ENCODE measurements around the gene ZNF865. TPM values are rescaled to one million over a fixed set of nuclear protein-coding genes. Genes with fewer than 3 reads are reported as not detected.

The ZNF865 gene
- total RNA-seq, 4 donors from 2014 or later, result 8.6 to 18.9 (median 14.3) TPM

DNA sequence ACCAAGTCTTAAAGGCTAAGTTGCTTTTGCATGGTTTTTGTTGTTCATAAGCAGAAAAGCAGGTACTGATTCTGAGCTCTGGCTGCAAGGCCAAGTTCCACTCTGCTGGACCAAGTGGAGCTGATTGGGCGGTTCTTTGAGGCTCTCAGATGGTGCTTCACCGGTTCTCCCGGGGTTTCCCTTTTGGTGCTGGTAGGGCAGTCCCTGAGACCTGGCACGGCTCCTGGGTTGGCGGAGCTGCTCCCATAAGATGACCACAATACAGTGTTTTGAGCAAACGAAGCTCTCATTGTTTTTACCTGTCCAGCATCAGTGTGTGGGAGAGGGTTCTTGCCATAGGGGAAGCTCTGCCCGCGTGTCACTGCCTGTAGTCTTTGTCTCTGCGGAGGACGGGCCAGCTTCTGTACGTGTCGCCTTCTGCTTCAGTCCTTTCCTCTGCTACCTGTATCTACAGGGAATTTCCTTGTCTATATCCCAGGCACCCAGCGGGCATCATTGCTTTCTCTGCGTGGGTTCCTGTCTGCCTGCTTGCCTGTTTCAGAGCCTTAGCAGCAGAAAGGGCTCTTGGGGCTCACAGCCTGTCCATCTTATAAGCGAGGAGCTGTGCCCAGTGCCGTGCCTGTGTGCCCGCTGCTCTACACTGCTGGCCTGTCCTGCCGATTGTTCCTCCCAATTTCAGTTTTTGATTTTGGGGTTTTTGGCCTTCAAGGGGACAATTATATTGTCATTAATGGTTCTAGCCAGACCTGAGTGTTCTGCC, 51.7 kb downstream of the ZNF865 start:
- Histone ChIP-seq H3K4me1 (peaks cover 8 to 48% (median 38%) of the 10 kb centered on the region in 4 donors), H3K27ac (no peak overlapping the region), H3K36me3 (peaks cover 0 to 37% (median 0%) of the 10 kb centered on the region in 3 donors), H3K4me3 (peak overlapping the region in 3 of 4 donors; percentile 66 to 99 (median 91)), H3K27me3 (no peaks in the 10 kb centered on the region), H3K9me3 (no peaks in the 10 kb centered on the region)
- TF ChIP-seq, protein P1, sequence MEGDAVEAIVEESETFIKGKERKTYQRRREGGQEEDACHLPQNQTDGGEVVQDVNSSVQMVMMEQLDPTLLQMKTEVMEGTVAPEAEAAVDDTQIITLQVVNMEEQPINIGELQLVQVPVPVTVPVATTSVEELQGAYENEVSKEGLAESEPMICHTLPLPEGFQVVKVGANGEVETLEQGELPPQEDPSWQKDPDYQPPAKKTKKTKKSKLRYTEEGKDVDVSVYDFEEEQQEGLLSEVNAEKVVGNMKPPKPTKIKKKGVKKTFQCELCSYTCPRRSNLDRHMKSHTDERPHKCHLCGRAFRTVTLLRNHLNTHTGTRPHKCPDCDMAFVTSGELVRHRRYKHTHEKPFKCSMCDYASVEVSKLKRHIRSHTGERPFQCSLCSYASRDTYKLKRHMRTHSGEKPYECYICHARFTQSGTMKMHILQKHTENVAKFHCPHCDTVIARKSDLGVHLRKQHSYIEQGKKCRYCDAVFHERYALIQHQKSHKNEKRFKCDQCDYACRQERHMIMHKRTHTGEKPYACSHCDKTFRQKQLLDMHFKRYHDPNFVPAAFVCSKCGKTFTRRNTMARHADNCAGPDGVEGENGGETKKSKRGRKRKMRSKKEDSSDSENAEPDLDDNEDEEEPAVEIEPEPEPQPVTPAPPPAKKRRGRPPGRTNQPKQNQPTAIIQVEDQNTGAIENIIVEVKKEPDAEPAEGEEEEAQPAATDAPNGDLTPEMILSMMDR (IDR thresholded peaks at IDR 0.05), result no peak
- no peak for TF ChIP-seq POLR2A (IDR thresholded peaks at IDR 0.05)
- DNase-seq, result no peak

DNA sequence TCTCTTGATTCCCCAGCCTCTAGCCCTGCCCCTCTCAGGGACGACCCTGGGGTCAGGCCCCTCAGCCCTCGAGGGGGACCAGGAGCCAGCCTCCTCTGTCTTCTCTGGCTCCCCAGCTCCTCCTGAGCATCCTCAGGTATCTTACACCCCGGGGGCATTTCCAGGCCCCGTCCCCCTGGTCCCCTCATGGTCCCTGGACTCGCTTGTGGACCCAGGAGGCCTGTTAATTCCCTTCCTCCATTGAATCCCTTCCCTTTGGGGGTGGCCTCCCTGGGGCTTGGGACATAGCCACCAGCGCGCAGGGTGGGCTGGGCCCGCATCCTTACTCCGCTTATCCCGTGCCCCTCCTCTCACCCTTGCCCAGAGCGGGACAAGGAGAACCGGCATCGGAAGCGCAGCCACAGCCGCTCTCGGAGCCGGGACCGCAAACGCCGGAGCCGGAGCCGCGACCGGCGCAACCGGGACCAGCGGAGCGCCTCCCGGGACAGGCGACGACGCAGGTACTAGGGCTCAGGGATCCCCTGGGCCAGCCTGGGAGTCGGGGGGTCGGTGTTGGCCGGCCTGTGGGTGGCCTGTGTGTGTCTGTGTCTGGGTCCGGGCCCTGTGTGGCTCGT, 53.5 kb downstream of the ZNF865 start:
- H3K4me3 ChIP-seq, result no peak overlapping the region

DNA sequence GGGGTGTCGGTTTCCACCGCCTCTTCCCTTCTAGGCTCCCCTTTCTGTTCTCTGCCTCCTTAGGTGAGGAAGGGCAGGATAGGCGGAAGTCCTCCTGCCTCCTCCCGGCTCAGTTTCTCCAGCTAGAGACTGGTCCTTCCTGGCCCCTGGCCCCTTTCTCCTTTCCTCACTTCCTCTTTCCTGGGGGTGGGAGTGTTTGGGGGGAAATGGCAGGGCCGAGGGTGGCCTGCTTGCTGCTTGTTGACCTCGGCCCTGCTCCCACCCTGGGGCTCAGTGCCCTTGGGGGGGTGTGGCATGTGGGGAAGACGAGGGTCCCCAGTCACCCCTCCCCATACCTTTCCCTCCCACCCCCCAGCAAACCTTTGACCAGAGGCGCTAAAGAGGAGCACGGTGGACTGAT, 54.4 kb downstream of the ZNF865 start:
- peaks cover 8 to 43% (median 34%) of the 10 kb centered on the region in 4 donors for H3K4me1 ChIP-seq
- TF ChIP-seq, protein P1 (IDR thresholded peaks at IDR 0.05), result no peak
- no peak for TF ChIP-seq POLR2A (IDR thresholded peaks at IDR 0.05)
- no peaks in the 10 kb centered on the region for H3K9me3 ChIP-seq
- H3K36me3 ChIP-seq, result peaks cover 0 to 63% (median 4%) of the 10 kb centered on the region in 3 donors
- H3K27ac ChIP-seq, result no peak overlapping the region
- H3K4me3 ChIP-seq, result no peak overlapping the region
- H3K27me3 ChIP-seq, result no peaks in the 10 kb centered on the region
- DNase-seq, result no peak

More for the DNA sequence above, 53.5 kb downstream of the ZNF865 start:
- H3K27ac ChIP-seq, result no peak overlapping the region
- no peaks in the 10 kb centered on the region for H3K9me3 ChIP-seq
- no peaks in the 10 kb centered on the region for H3K27me3 ChIP-seq
- peaks cover 8 to 43% (median 34%) of the 10 kb centered on the region in 4 donors for H3K4me1 ChIP-seq
- H3K36me3 ChIP-seq, result peaks cover 0 to 54% (median 4%) of the 10 kb centered on the region in 3 donors
- no peak for DNase-seq
- TF ChIP-seq POLR2A (IDR thresholded peaks at IDR 0.05), result no peak
- TF ChIP-seq, protein P1 (IDR thresholded peaks at IDR 0.05), result no peak

DNA sequence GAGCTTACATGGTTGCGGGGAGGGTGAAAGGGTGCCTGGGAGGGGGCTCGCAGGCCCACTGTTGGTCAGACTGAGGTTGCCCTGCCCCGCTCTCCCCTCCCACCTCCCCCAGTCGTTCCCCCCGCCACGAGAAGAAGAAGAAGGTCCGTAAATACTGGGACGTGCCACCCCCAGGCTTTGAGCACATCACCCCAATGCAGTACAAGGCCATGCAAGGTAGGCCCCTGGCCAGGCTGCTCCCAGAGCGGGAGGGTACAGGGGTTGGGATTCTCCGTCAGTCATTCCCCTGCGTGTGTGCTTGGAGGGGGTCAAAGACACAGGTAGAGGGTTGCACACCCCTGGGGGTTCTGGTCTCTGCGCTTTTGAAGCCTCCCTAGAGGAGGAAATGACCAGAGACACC, 55.0 kb downstream of the ZNF865 start:
- no peak for DNase-seq
- peaks cover 8 to 43% (median 34%) of the 10 kb centered on the region in 4 donors for H3K4me1 ChIP-seq
- TF ChIP-seq, protein P1 (IDR thresholded peaks at IDR 0.05), result no peak
- no peak for TF ChIP-seq POLR2A (IDR thresholded peaks at IDR 0.05)
- no peak overlapping the region for H3K4me3 ChIP-seq
- H3K9me3 ChIP-seq, result no peaks in the 10 kb centered on the region
- no peaks in the 10 kb centered on the region for H3K27me3 ChIP-seq
- peaks cover 0 to 67% (median 4%) of the 10 kb centered on the region in 3 donors for H3K36me3 ChIP-seq
- H3K27ac ChIP-seq, result no peak overlapping the region

DNA sequence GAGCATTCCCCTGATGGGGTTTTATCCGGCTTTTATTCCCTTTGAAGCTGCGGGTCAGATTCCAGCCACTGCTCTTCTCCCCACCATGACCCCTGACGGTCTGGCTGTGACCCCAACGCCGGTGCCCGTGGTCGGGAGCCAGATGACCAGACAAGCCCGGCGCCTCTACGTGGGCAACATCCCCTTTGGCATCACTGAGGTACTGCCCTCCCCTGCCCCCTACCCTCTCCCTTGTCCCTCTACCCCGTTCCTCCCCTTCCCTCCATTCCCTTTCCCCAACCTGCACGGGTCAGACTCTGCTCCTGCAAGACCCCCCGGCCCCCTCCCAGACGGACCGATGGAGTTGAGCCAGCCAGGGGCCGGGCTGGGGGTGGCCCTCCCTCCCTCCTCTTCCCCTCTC, 55.5 kb downstream of the ZNF865 start:
- no peak for DNase-seq
- H3K9me3 ChIP-seq, result no peaks in the 10 kb centered on the region
- H3K27me3 ChIP-seq, result no peaks in the 10 kb centered on the region
- TF ChIP-seq, protein P1 (IDR thresholded peaks at IDR 0.05), result no peak
- no peak for TF ChIP-seq POLR2A (IDR thresholded peaks at IDR 0.05)
- H3K36me3 ChIP-seq, result peaks cover 0 to 73% (median 4%) of the 10 kb centered on the region in 3 donors
- no peak overlapping the region for H3K27ac ChIP-seq
- H3K4me3 ChIP-seq, result no peak overlapping the region
- H3K4me1 ChIP-seq, result peaks cover 8 to 41% (median 31%) of the 10 kb centered on the region in 4 donors

All from Peyer's patch (tissue), 4 donors.